ENCODE data around the gene TMEM82.

The TMEM82 gene

DNA sequence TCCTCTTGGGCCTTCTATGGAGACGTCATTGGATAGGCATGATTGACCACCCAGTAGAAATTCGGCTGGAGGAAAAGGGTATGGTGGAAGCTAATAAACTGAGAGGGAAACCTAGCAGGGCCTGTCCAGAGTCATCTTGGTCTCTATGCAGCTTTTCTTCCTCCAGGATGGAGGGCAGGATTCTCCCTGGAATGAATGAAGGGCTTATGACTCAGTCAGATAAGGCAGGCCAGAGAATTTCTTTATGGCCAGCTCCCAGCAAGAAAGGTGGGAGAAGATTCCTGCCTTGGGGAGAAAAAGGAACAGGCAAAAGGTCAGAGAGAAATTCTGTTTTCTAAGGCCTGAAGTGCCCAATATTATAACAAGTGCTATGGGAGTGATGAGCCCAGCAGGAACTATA, 33.4 kb downstream of the TMEM82 start:
- no peaks in the 10 kb centered on the region for H3K27me3 Mint-ChIP-seq (ENCODE audit: low read depth, poor library complexity)
- no peak for DNase-seq
- no peaks in the 10 kb centered on the region for H3K9me3 Mint-ChIP-seq
- peaks cover 62% of the 10 kb centered on the region for H3K36me3 Mint-ChIP-seq (ENCODE audit: low read depth)
- peak overlapping the region; percentile 79 for H3K27ac Mint-ChIP-seq
- TF ChIP-seq, protein P1, sequence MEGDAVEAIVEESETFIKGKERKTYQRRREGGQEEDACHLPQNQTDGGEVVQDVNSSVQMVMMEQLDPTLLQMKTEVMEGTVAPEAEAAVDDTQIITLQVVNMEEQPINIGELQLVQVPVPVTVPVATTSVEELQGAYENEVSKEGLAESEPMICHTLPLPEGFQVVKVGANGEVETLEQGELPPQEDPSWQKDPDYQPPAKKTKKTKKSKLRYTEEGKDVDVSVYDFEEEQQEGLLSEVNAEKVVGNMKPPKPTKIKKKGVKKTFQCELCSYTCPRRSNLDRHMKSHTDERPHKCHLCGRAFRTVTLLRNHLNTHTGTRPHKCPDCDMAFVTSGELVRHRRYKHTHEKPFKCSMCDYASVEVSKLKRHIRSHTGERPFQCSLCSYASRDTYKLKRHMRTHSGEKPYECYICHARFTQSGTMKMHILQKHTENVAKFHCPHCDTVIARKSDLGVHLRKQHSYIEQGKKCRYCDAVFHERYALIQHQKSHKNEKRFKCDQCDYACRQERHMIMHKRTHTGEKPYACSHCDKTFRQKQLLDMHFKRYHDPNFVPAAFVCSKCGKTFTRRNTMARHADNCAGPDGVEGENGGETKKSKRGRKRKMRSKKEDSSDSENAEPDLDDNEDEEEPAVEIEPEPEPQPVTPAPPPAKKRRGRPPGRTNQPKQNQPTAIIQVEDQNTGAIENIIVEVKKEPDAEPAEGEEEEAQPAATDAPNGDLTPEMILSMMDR (IDR thresholded peaks at IDR 0.05), result no peak
- H3K4me3 Mint-ChIP-seq, result no peak overlapping the region
- H3K4me1 Mint-ChIP-seq, result peaks cover 10% of the 10 kb centered on the region

- Mint-ChIP-seq H3K27ac (peak overlapping the region; percentile 73), H3K4me1 (no peaks in the 10 kb centered on the region), H3K27me3 (ENCODE audit: low read depth, poor library complexity) (no peaks in the 10 kb centered on the region), H3K36me3 (ENCODE audit: low read depth) (peaks cover 56% of the 10 kb centered on the region), H3K9me3 (no peaks in the 10 kb centered on the region), H3K4me3 (no peak overlapping the region)
- no peak for DNase-seq
- TF ChIP-seq, protein P1 (IDR thresholded peaks at IDR 0.05), result no peak
These were observed 35.8 kb downstream of the TMEM82 start for GRCh38 chr1:15777909-15778707.

DNA sequence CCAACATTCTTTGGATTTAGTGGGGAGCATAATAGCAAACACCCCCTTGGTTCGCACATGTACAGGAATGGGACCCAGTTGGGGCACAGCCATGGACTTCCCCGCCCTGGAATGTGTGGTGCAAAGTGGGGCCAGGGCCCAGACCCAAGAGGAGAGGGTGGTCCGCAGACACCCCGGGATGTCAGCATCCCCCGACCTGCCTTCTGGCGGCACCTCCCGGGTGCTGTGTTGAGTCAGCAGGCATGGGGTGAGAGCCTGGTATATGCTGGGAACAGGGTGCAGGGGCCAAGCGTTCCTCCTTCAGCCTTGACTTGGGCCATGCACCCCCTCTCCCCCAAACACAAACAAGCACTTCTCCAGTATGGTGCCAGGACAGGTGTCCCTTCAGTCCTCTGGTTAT, 43.4 kb downstream of the TMEM82 start:
- Mint-ChIP-seq H3K36me3 (ENCODE audit: low read depth) (peaks cover 25% of the 10 kb centered on the region), H3K27ac (no peak overlapping the region), H3K4me1 (peaks cover 10% of the 10 kb centered on the region), H3K27me3 (ENCODE audit: low read depth, poor library complexity) (no peaks in the 10 kb centered on the region), H3K4me3 (no peak overlapping the region), H3K9me3 (no peaks in the 10 kb centered on the region)
- TF ChIP-seq, protein P1 (IDR thresholded peaks at IDR 0.05), result no peak
- no peak for DNase-seq

- Mint-ChIP-seq H3K27ac (peak overlapping the region; percentile 21), H3K4me3 (no peak overlapping the region), H3K4me1 (peaks cover 13% of the 10 kb centered on the region), H3K9me3 (no peaks in the 10 kb centered on the region), H3K36me3 (ENCODE audit: low read depth) (peaks cover 16% of the 10 kb centered on the region), H3K27me3 (ENCODE audit: low read depth, poor library complexity) (no peaks in the 10 kb centered on the region)
- TF ChIP-seq, protein P1 (IDR thresholded peaks at IDR 0.05), result no peak
- no peak for DNase-seq
These were observed 44.3 kb downstream of the TMEM82 start for GRCh38 chr1:15786581-15786980.

DNA sequence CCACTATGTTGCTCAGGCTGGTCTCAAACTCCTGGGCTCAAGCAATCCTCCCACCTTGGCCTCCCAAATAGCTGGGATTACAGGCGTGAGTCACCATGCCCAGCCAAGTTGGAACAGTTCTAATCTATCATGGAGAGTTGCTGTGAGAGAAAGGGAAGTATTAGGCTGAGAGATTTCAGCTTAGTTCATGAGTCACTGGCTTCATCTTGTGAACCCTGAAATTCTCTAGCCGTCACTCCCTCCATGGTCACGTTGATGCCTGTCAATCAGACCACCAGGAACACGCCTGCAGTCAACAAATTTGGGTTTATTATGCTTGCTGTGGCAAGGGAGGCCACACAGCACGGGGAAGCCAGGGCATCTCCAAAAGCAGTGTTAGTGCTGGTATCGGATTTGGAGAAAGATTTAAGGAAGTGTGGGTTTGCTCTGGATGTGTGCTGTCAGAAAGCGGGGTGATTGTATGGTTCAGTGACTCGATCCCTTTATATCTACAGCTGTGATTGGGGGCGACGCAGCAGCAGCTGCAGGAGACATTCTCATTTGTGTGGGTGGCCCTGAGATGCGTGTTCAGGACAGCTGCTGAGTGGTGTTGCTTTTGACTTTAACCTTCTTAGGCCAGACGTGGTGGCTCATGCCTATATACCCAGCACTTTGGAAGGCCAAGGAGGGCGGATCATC, 46.5 kb downstream of the TMEM82 start:
- Mint-ChIP-seq H3K36me3 (ENCODE audit: low read depth) (peaks cover 16% of the 10 kb centered on the region), H3K27me3 (ENCODE audit: low read depth, poor library complexity) (peaks cover 6% of the 10 kb centered on the region), H3K4me1 (peaks cover 27% of the 10 kb centered on the region), H3K9me3 (no peaks in the 10 kb centered on the region), H3K27ac (peak overlapping the region; percentile 54), H3K4me3 (no peak overlapping the region)
- DNase-seq, result no peak
- TF ChIP-seq, protein P1 (IDR thresholded peaks at IDR 0.05), result no peak

Data from nephron progenitor cell (in vitro differentiated cells).